ENCODE measurements around the gene LCE2D.

LCE2D gene

GRCh38 chr1:152699746-152700145 is 36.6 kb downstream of the LCE2D start:
- DNase-seq, result no peak

- DNase-seq, result no peak
Measured at GRCh38 chr1:152707860-152708259, 44.7 kb downstream of the LCE2D start, which contains the start of gene LCE4A. LCE4A (plus strand) TSS chr1:152708160; CDS start chr1:152709076, 916 bp downstream.

Data from MV-4-11 (cell line).